HG03039 (cell line): ENCODE data around the gene CCNI.
"Not testable (repeated sequence)": the region's sequence is repeated elsewhere in the genome, so short reads cannot be mapped to it uniquely, and the experiment has no call there.

Experiments used
- ATAC-seq: cut with Tn5 transposase; IDR thresholded peaks from one replicate; pipeline ENCODE4 v1.9.1; 2021; ENCODE audit warnings: mild to moderate bottlenecking, moderate library complexity; ENCODE audit not compliant: unreplicated experiment

CCNI gene

GRCh38 chr4:77040854-77041725 is 34.7 kb downstream of the CCNI start:
- no peak for ATAC-seq

GRCh38 chr4:77040270-77040669 is 35.5 kb downstream of the CCNI start:
- no peak for ATAC-seq

GRCh38 chr4:77039796-77040195 is 36.0 kb downstream of the CCNI start:
- no peak for ATAC-seq

GRCh38 chr4:77037736-77038135 is 38.1 kb downstream of the CCNI start:
- ATAC-seq, result no peak

- not testable (repeated sequence) for ATAC-seq
Measured at GRCh38 chr4:77037168-77037567, 38.6 kb downstream of the CCNI start.

GRCh38 chr4:77036206-77036605 is 39.6 kb downstream of the CCNI start:
- ATAC-seq, result no peak

GRCh38 chr4:77035153-77035552 is 40.6 kb downstream of the CCNI start:
- no peak for ATAC-seq

GRCh38 chr4:77031544-77031943 is 44.2 kb downstream of the CCNI start:
- ATAC-seq, result no peak

- ATAC-seq, result not testable (repeated sequence)
Measured at GRCh38 chr4:77029757-77030156, 46.0 kb downstream of the CCNI start.

GRCh38 chr4:77028246-77028645 is 47.5 kb downstream of the CCNI start:
- no peak for ATAC-seq

- no peak for ATAC-seq
Measured at GRCh38 chr4:77026322-77026704, 49.5 kb downstream of the CCNI start.

- peak; percentile 88 for ATAC-seq
Measured at GRCh38 chr4:77025643-77026321, 50.0 kb downstream of the CCNI start.

- ATAC-seq, result no peak
Measured at GRCh38 chr4:77023920-77024319, 51.9 kb downstream of the CCNI start.

GRCh38 chr4:77022560-77023179 is 53.1 kb downstream of the CCNI start:
- ATAC-seq, result no peak

GRCh38 chr4:77021614-77022089 is 54.1 kb downstream of the CCNI start:
- ATAC-seq, result no peak

GRCh38 chr4:77020017-77020416 is 55.8 kb downstream of the CCNI start:
- ATAC-seq, result no peak

GRCh38 chr4:77015390-77015789 is 60.4 kb downstream of the CCNI start:
- no peak for ATAC-seq

GRCh38 chr4:77014256-77014655 is 61.5 kb downstream of the CCNI start:
- ATAC-seq, result no peak

GRCh38 chr4:77012726-77013125 is 63.1 kb downstream of the CCNI start:
- ATAC-seq, result no peak

GRCh38 chr4:77010841-77011354 is 64.9 kb downstream of the CCNI start:
- no peak for ATAC-seq

- ATAC-seq, result no peak
Measured at GRCh38 chr4:77009511-77010115, 66.2 kb downstream of the CCNI start.
